B cell (primary cell): Measurements from ENCODE around the gene ARID1A.

Source experiments
- EZH2 ChIP-seq: IDR thresholded peaks from 2 replicates; pipeline ENCODE4 v1.6.1; 2012; ENCODE audit warnings: borderline replicate concordance, low read depth, mild to moderate bottlenecking, moderate library complexity, low read length; ENCODE audit not compliant: insufficient read depth, poor library complexity, severe bottlenecking
- TF ChIP-seq, protein P1 (sequence below): fragments of 200-600 bp; IDR thresholded peaks from one replicate; pipeline ENCODE4 v1.8.0; 2022; ENCODE audit warnings: antibody characterized with exemption, mild to moderate bottlenecking

DNA sequence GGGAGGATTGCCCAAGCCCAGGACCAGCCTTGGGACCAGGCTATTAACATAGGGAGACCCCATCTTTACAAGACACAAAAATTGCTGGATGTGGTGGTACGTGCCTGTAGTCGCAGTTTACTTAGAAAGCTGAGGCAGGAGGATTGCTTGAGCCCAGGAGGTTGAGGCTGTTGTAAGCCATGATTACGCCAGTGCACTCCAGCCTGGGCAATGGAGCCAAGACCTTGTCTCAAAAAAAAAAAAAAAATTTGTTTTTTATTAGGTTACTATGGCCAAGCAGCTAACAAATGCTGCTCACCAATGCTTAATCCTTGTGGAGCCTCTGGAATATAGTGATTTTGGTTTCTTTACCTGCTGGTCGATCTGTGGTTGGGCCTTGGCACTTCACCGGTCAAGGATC is 8.8 kb downstream of the ARID1A start:
- TF ChIP-seq, protein P1, sequence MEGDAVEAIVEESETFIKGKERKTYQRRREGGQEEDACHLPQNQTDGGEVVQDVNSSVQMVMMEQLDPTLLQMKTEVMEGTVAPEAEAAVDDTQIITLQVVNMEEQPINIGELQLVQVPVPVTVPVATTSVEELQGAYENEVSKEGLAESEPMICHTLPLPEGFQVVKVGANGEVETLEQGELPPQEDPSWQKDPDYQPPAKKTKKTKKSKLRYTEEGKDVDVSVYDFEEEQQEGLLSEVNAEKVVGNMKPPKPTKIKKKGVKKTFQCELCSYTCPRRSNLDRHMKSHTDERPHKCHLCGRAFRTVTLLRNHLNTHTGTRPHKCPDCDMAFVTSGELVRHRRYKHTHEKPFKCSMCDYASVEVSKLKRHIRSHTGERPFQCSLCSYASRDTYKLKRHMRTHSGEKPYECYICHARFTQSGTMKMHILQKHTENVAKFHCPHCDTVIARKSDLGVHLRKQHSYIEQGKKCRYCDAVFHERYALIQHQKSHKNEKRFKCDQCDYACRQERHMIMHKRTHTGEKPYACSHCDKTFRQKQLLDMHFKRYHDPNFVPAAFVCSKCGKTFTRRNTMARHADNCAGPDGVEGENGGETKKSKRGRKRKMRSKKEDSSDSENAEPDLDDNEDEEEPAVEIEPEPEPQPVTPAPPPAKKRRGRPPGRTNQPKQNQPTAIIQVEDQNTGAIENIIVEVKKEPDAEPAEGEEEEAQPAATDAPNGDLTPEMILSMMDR = no peak
- TF ChIP-seq EZH2 = no peak
